Loucy (cell line): ENCODE measurements around the gene C9.
"Not testable (repeated sequence)": the region's sequence is repeated elsewhere in the genome, so short reads cannot be mapped to it uniquely, and the experiment has no call there.

Experiments used
- CTCF ChIP-seq: fragments of 200-600 bp; sonication (generic); conservative IDR thresholded peaks from 2 replicates; pipeline ENCODE4 v1.5.1; 2014; ENCODE audit warnings: mild to moderate bottlenecking, antibody characterized with exemption, low read length
- EZH2phosphoT487 ChIP-seq: fragments of 200-600 bp; IDR thresholded peaks from 2 replicates; pipeline ENCODE4 v1.6.1; 2018; ENCODE audit warnings: antibody characterized with exemption, mild to moderate bottlenecking, moderate library complexity, borderline replicate concordance

- not testable (repeated sequence) for TF ChIP-seq CTCF, EZH2phosphoT487
These were observed 129.8 kb downstream of the C9 start for GRCh38 chr5:39234494-39234893.
